Uterus (tissue), 2 donors: ENCODE data around the gene LPCAT3.

Experiments used
- CTCF ChIP-seq, 4 experiments: fragments of 200-600 bp in 2 of 4; fragments of 450-650 bp in 2 of 4; sonication (generic) in 2 of 4; IDR thresholded peaks; one replicate each; pipeline ENCODE4 v1.5.1; 2016 to 2019; ENCODE audit warnings: antibody characterized with exemption in 4 of 4, mild to moderate bottlenecking in 2 of 4, moderate library complexity in 1 of 4
- POLR2A ChIP-seq, 2 donors: fragments of 450-650 bp; IDR thresholded peaks; one replicate each; pipeline ENCODE4 v1.6.1; 2016; ENCODE audit warnings: antibody characterized with exemption in 2 of 2, mild to moderate bottlenecking in 1 of 2, moderate library complexity in 1 of 2

GRCh38 chr12:6960593-6961277, 57.5 kb downstream of the LPCAT3 start:
- TF ChIP-seq CTCF (IDR thresholded peaks at IDR 0.05): peak in 3 of 4 experiments; percentile 7 to 15 (median 12)
- TF ChIP-seq POLR2A (IDR thresholded peaks at IDR 0.05): no peak
